Measurements from ENCODE around the gene SIMC1.
"Not testable (repeated sequence)": the region's sequence is repeated elsewhere in the genome, so short reads cannot be mapped to it uniquely, and the experiment has no call there.

The SIMC1 gene

DNA sequence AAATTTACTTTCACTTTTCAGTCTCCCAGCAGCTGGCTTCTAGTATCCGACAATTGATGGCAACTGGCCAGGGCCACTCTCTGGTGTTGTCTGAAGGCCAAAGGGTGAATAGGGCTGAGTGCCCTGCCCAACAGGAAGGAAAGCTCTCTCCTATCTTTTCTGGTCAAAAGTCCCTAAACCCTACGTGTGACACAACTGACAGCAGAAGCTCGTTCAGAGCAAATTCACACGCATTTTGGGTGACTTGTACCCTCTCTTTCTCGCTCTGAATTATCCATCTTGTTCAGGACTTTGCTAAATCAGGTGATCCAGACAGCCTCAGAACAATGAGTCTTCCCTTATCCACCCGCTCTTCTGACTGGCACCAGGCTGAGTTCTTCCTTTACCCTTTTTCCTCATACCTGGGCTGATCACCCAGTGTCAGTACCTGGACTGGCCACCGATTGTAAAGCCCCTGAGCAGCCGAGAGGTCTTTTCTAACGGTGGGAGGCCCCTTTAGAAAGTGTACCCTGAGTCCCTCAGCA lies 21.8 kb upstream of the SIMC1 start:
- not testable (repeated sequence) for DNase-seq

DNA sequence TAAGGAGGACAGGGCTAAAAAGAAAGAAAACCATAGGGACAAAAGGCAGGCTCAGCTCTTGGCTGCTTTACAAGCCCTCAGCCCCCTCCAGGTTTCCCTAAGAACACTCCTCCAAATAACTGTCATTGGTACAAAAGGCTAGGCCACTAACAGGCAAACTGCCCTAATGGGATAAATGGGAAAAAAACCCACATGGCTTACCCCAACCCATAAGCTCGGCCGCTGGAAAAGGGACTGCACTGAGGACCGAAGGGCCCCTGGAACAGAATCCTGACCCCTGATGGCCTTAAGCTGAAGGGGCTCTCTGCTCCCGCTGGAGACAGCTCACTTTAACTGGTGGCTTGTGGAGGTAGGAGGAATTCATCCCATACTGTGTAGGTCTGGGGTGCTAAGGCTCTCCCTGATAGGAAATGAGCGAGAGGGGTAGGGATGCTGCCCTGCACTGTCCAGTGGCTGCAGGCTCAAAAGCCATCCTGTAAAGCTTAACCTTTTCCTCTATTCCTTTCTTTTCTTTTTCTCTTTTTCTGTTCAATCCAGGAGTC lies 21.0 kb upstream of the SIMC1 start:
- DNase-seq: not testable (repeated sequence)

- not testable (repeated sequence) for DNase-seq
Measured at GRCh38 chr5:176217764-176218163, 20.5 kb upstream of the SIMC1 start.

DNA sequence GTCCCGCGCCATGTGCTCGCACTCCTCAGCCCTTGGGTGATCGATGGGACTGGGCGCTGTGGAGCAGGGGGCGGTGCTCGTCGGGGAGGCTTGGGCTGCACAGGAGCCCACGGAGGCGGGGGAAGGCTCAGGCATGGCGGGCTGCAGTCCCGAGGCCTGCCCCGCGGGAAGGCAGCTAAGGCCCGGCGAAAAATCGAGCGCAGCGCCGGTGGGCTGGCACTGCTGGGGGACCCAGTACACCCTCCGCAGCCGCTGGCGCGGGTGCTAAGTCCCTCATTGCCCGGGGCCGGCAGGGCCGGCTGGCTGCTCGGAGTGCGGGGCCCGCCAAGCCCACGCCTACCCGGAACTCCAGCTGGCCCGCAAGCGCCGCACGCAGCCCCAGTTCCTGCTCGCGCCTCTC lies 16.2 kb upstream of the SIMC1 start:
- not testable (repeated sequence) for DNase-seq

DNA sequence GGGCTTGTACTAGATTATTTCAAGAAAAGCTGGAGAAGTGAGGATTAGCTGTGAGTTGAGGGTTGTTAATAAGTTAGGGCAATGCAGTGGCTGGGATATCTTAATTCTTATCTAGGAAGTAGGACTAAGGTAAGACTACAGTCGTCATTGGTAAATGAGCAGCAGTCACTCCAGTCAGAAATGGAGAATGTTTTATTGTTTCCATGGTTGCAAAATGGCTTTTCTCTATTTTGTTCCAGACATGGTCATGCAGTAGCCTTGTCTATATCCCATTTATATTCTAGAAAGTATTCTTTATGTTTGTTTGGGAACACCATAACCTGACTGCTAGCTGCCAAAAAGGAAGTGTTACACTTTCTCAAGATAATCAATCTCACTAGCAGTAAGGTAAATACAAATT lies 9.9 kb upstream of the SIMC1 start:
- DNase-seq: not testable (repeated sequence)

- DNase-seq: not testable (repeated sequence)
Measured at GRCh38 chr5:176233253-176233652, 5.0 kb upstream of the SIMC1 start.

- DNase-seq: peak; percentile 14 to 28
Measured at GRCh38 chr5:176235155-176235554, 3.1 kb upstream of the SIMC1 start.

GRCh38 chr5:176238645-176239283 lies 540 bp downstream of the SIMC1 start:
- DNase-seq: not testable (repeated sequence)

DNA sequence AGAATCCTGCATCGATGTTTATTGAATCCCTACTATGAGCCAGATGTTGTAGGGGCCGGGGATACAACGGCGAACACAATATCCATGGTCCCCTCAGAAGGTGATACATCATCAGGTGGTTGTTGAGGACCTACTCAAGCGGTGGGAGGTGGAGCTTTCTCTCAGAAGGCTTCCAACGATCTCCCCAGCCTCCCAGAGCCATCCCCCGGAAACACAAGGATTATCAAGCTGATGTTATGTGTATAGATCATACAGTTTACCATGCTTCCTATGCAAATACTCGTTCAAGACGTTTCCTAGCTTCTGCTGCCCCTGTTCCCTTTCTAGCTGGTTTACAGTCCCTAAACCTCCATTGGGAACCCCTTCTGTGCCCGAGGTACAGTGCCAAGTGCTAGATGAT lies 1.1 kb downstream of the SIMC1 start:
- DNase-seq: not testable (repeated sequence)

DNA sequence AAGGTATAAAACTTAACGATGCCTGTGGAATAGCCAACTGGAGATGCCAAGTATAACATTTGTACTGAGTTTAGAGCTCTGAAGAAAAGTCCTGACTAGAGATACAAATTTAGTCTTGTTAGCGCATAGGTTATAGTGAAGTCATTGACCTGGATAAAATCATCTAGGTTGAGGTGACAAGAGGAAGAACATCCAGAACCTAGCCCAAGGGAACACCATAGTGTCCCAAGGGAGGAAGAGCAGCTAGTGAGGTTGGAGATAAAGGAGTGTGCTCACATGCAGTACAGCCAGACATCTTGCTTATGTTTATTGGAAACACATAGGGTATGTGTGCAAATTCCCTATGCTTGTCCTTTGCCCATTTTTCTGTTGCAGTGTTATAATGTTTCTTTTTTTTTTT lies 6.1 kb downstream of the SIMC1 start:
- DNase-seq: not testable (repeated sequence)

- not testable (repeated sequence) for DNase-seq
Measured at GRCh38 chr5:176245074-176245473, 6.8 kb downstream of the SIMC1 start.

DNA sequence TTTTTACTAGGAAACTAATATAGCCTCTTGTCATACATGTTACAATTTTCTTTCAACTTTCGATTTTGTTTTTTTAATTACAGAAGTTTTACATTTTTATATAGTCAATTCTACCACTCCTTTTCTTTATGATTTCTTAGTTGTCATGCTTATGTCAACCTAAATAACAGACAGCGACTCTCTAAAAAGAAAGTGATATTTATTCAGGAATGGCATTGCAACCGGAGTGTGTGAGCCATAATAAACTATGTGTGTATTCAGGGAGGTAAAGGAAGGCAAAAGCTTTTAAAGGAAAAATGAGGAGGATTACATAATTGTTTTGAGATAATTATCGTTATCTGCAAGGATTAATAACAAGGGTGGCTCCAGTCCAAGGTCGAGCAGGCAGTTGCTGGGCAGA lies 7.3 kb downstream of the SIMC1 start:
- DNase-seq: not testable (repeated sequence)

- not testable (repeated sequence) for DNase-seq
Measured at GRCh38 chr5:176250691-176251090, 12.5 kb downstream of the SIMC1 start.

DNA sequence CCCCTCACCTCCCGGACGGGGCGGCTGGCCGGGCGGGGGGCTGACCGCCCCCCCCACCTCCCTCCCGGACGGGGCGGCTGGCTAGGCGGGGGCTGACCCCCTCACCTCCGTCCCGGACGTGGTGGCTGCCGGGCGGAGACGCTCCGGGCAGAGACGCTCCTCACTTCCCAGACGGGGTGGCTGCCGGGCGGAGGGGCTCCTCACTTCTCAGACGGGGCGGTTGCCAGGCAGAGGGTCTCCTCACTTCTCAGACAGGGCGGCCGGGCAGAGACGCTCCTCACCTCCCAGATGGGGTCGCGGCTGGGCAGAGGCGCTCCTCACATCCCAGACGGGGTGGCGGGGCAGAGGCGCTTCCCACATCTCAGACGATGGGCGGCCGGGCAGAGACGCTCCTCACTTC lies 13.9 kb downstream of the SIMC1 start:
- DNase-seq: not testable (repeated sequence)

DNA sequence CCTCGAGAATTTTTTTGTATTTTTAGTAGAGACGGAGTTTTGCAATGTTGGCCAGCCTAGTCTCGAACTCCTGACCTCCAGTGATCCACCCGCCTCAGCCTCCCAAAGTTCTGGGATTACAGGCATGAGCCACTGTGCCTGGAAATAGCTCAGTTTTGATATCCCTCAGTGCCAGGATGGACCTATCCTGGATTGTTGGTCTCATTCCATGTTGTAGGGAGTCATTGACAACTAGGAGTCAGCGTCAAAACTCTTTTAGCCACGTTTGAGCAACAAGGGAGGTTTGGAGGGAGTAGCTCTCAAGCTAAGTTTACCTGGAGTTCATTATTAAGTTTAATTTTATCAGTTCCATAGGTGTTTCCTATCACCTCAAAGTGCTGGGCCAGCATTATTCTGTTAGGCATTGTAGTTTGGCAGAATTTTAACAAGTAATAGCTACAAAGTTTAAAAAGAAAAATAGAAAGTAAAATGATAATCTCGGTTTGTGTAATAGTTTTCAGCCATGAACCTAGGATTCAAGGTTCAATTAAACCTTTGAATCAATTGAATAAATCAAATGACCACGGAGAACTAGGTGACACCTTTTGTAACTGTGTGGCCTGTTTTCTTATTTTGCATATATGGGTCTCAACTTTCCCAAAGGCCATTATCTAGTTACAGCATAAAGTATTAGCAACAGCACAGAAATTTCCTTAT lies 15.3 kb downstream of the SIMC1 start:
- not testable (repeated sequence) for DNase-seq

DNA sequence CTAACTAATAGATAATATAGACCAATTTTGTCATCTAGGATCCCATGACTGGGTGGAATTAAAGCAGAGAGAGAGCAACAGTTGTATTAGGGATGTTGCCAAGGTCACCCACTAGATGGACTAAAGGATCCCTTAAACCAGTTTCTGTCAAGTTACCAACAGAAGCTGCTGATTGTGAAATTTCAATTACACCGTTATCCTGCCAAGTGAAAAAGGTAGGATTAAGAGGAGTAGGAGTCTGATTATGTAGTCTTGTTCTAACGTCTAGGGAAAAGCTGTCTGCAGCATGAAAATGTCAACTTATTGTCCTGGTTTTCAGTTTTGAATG lies 15.8 kb downstream of the SIMC1 start:
- not testable (repeated sequence) for DNase-seq

DNA sequence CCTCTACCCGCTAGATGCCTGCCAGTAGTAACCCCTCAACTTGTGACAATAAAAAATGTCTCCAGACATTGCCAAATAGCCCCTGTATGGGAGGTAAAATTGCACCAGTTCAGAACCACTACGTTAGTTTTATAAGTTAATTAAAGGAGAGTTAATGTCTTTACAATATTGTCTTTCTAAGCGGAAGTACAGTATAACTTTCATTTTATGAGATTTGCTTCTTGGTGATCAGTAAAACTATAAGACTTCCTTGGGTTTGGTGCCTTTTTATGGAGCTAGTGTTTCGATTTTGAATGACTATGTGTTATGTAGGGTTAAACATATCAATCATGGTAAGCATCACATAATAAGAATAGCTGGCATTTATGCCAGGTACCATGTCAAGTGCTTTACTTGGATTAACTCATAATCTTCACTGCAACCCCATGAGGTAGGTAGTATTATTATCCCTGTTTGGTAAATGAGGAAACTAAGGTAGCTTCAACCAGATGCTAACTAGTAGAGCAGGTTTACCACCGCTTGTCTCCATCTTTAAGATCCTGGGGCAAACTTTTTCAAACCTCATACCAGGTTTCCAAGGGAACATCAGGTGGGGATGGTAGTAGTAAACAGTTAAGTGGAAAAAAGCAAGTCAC lies 19.8 kb downstream of the SIMC1 start:
- not testable (repeated sequence) for DNase-seq

DNA sequence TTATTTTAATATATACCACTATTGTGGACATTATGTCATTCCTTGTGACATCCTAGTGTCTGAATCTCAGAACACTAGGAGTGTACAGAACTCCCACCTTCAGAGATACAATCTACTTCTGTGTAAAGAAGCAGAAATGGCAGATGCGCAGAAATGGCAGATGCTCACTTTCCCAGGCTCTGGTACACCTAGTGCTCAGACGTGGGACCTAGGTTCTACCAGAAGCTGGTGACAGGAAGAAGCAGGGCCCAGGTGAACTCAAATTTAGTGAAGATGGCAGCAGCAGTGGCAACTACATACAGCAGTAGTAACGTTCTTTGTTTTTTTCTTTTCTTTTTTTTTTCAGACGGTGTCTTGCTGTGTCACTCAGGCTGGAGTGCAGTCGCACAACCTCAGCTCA lies 22.5 kb downstream of the SIMC1 start:
- not testable (repeated sequence) for DNase-seq

- not testable (repeated sequence) for DNase-seq
Measured at GRCh38 chr5:176266448-176266847, 28.2 kb downstream of the SIMC1 start.

- not testable (repeated sequence) for DNase-seq
Measured at GRCh38 chr5:176289018-176289417, 50.8 kb downstream of the SIMC1 start.

- not testable (repeated sequence) for DNase-seq
Measured at GRCh38 chr5:176290057-176290840, 52.0 kb downstream of the SIMC1 start.

DNA sequence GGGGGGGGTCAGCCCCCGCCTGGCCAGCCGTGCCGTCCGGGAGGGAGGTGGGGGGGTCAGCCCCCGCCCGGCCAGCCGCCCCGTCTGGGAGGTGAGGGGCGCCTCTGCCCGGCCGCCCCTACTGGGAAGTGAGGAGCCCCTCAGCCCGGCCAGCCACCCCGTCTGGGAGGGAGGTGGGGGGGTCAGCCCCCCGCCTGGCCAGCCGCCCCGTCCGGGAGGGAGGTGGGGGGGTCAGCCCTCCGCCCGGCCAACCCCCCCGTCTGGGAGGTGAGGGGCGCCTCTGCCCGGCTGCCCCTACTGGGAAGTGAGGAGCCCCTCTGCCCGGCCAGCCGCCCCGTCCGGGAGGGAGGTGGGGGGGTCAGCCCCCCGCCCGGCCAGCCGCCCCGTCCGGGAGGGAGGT lies 67.1 kb downstream of the SIMC1 start:
- not testable (repeated sequence) for DNase-seq

Measured in NCI-H1930 (cell line).